GM10266 (cell line): Measurements from ENCODE around the gene DPP4.

Experiments used
- DNase-seq: peaks from one replicate; pipeline ENCODE4 v3.0.0; 2012; ENCODE audit errors: extremely low spot score
- CTCF ChIP-seq: IDR thresholded peaks from 2 replicates; pipeline ENCODE4 v1.5.1; 2012; ENCODE audit warnings: mild to moderate bottlenecking, low read depth; ENCODE audit not compliant: control insufficient read depth, insufficient read depth; ENCODE audit errors: missing control alignments

DPP4 gene

GRCh38 chr2:162085090-162085891, 11.3 kb upstream of the DPP4 start:
- TF ChIP-seq CTCF = no peak
- DNase-seq = no peak

GRCh38 chr2:162084536-162084935, 10.5 kb upstream of the DPP4 start:
- DNase-seq = no peak
- TF ChIP-seq CTCF = no peak

- DNase-seq = no peak
- TF ChIP-seq CTCF = no peak
Measured at GRCh38 chr2:162082681-162083080, 8.7 kb upstream of the DPP4 start.

GRCh38 chr2:162082036-162082435, 8.0 kb upstream of the DPP4 start:
- no peak for DNase-seq
- TF ChIP-seq CTCF = no peak

- no peak for DNase-seq
- no peak for TF ChIP-seq CTCF
Measured at GRCh38 chr2:162079514-162079913, 5.5 kb upstream of the DPP4 start.

GRCh38 chr2:162075689-162076132, 1.7 kb upstream of the DPP4 start:
- DNase-seq = no peak
- TF ChIP-seq CTCF = no peak

GRCh38 chr2:162074928-162075688, 1.1 kb upstream of the DPP4 start:
- no peak for DNase-seq
- TF ChIP-seq CTCF = no peak
